ENCODE data around the gene KNG1.
A peak's percentile ranks its signal among the peaks of the same experiment; 100 is the strongest.

Gene KNG1

DNA sequence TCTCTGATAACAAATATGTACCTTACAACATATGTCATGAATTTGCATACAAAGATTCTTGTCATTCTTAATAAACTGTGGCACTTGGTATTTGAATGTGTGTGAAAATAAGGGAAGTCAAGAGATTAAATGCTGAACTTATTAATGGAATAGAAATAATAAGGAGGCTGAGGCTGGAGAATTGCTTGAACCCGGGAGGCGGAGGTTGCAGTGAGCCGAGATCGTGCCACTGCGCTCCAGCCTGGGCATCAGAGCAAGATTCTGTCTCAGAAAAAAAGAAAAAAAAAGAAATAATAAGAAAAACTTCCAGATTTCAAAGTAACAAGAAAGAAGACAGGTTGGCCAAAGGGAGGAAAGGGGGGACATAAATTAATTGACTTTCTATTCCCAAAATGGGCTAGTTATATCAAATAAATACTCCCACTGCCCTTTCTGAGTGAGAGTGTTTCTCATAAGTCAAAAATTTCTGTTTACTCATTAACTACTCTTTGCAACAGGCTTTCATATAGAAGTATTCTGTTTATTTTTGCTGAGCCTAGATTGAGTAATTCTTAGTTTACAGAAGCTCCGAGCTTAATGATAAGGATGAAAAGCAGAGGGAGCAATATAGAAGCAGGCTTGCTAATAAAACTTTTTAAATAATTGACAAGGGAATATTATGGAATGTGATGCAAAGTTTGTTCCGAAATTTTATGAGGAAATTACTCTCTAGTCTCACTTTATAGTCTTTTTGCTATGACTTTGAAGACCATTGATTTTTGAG, 25.6 kb downstream of the KNG1 start:
- H3K36me3 ChIP-seq (ENCODE audit: insufficient read depth, low read length): no peaks in the 10 kb centered on the region

DNA sequence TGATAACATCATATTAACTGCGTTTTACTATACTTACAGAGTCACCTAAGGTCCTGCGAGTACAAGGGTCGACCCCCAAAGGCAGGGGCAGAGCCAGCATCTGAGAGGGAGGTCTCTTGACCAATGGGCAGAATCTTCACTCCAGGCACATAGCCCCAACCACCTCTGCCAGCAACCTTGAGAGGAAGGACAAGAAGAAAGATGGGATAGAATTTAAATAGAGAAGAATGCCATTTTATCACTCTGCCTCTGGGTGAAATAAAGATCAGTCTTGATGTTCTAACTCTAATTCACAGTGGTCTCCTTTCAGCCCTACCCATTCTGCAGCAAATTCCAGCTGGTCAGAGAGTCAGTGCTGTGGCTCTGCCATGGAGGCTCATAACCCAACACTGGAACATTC, 26.5 kb downstream of the KNG1 start:
- H3K36me3 ChIP-seq (ENCODE audit: insufficient read depth, low read length): no peaks in the 10 kb centered on the region
- H3K9me3 ChIP-seq (ENCODE audit: control insufficient read depth, insufficient read depth, low read length): no peaks in the 10 kb centered on the region
- H3K9ac ChIP-seq (ENCODE audit: low read depth, low read length): no peak overlapping the region
- peaks cover 27% of the 10 kb centered on the region for H3K4me1 ChIP-seq (ENCODE audit: insufficient read depth, low read length)

More for the DNA sequence above, 25.6 kb downstream of the KNG1 start:
- Histone ChIP-seq H3K9ac (ENCODE audit: low read depth, low read length) (no peak overlapping the region), H3K9me3 (ENCODE audit: control insufficient read depth, insufficient read depth, low read length) (no peaks in the 10 kb centered on the region), H3K4me1 (ENCODE audit: insufficient read depth, low read length) (peaks cover 27% of the 10 kb centered on the region)

DNA sequence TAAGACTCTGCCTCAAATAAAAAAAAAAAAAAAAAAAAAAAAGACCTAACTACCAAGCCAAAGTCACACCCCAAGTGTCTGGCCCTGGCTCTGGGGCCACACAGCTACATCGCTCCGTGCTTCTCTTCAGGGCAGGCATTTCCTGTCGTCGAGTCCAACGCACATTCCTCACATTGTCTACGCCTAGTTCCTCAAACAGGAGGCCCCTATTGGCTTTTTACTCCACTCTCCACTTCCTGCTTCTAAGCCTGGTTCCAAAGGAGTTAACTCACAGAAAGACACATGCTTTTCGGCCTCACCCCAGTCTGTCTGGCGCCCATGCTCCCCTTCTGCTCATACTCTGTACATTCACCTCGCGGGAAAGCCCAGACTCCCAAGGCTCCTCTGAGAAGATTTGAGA, 28.8 kb downstream of the KNG1 start:
- Histone ChIP-seq H3K36me3 (ENCODE audit: insufficient read depth, low read length) (no peaks in the 10 kb centered on the region), H3K9me3 (ENCODE audit: control insufficient read depth, insufficient read depth, low read length) (no peaks in the 10 kb centered on the region), H3K9ac (ENCODE audit: low read depth, low read length) (no peak overlapping the region), H3K4me1 (ENCODE audit: insufficient read depth, low read length) (peaks cover 17% of the 10 kb centered on the region)

DNA sequence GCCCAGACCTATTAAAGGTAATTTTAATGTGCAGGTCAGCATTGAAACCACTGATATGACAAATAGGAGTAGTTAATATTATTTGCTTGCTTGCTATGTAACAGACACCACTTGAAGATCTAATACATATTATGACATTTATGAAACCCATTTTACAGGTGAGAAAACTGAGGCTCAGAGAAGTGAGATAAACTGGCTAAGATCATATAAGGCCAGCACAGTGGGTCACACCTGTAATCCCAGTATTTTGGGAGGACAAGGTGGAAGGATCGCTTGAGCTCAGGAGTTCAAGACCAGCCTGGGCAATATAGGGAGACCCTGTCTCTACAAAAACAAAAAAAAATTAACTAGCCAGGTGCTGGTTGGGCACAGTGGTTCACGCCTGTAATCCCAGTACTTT, 33.2 kb downstream of the KNG1 start:
- Histone ChIP-seq H3K9me3 (ENCODE audit: control insufficient read depth, insufficient read depth, low read length) (no peaks in the 10 kb centered on the region), H3K36me3 (ENCODE audit: insufficient read depth, low read length) (no peaks in the 10 kb centered on the region)

DNA sequence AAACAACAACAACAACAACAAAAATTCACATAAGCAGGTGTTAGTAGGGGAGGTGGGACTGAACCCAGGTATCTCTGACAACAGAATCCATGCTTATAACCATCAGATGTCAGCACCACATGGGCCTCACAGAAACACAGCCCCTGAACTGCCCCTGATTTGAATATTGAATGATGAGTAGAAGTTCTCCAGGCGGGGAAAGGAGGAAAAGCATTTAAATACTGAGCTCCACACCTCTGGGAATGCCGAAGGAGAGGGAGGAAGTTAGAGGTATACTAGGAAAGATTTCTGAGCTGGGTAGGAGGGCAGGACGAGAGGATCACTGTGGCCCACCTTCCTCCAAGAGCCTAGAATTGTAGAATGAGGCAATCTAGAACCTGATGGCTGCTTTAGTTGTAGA, 34.3 kb downstream of the KNG1 start:
- Histone ChIP-seq H3K36me3 (ENCODE audit: insufficient read depth, low read length) (no peaks in the 10 kb centered on the region), H3K4me1 (ENCODE audit: insufficient read depth, low read length) (peaks cover 12% of the 10 kb centered on the region; the same call in 1 of the 2 replicates), H3K9me3 (ENCODE audit: control insufficient read depth, insufficient read depth, low read length) (no peaks in the 10 kb centered on the region), H3K9ac (ENCODE audit: low read depth, low read length) (no peak overlapping the region)

More for the DNA sequence above, 33.2 kb downstream of the KNG1 start:
- H3K4me1 ChIP-seq (ENCODE audit: insufficient read depth, low read length): peaks cover 19% of the 10 kb centered on the region
- H3K9ac ChIP-seq (ENCODE audit: low read depth, low read length): no peak overlapping the region

DNA sequence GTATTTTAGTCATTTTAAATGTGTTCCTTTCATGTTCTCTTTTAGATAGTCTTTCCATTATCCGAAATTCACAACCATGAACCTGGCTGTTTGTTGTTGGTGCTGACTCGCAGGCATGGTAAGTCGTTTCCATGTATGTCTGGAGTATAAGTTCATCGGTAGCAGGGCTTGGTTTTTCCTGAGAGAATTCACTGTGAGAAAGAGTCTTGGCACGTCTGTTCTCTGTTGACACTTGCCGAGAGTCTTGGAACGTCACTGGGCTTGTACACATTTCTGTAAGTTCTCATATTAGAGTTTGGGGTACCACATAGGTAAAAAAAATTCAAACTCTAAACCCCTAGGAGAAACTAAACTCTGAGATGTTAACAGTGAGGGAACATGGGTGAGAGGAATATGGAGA, 36.8 kb downstream of the KNG1 start:
- H3K4me1 ChIP-seq (ENCODE audit: insufficient read depth, low read length): peaks cover 12% of the 10 kb centered on the region; the same call in 1 of the 2 replicates
- H3K9ac ChIP-seq (ENCODE audit: low read depth, low read length): no peak overlapping the region
- no peaks in the 10 kb centered on the region for H3K9me3 ChIP-seq (ENCODE audit: control insufficient read depth, insufficient read depth, low read length)
- H3K36me3 ChIP-seq (ENCODE audit: insufficient read depth, low read length): no peaks in the 10 kb centered on the region

DNA sequence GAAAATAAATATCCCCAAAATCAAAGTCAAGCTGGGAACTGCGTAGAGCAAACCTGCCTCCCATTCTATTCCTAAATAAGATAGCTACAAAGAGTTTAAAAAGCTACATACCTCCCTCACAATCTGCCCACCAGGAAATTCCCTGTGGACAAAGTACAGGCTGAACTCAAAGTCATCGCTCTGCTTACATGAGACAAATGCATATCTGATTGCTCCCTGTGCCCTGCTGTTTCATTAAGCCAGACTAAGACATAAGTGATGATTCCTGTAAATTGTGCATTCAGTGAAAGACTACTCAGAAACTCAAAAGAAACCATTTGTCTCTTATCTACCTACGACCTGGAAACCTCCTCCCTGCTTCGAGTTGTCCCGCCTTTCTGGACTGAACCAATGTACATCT, 37.7 kb downstream of the KNG1 start:
- Histone ChIP-seq H3K9ac (ENCODE audit: low read depth, low read length) (no peak overlapping the region), H3K9me3 (ENCODE audit: control insufficient read depth, insufficient read depth, low read length) (no peaks in the 10 kb centered on the region), H3K4me1 (ENCODE audit: insufficient read depth, low read length) (peaks cover 12% of the 10 kb centered on the region; the same call in 1 of the 2 replicates), H3K36me3 (ENCODE audit: insufficient read depth, low read length) (no peaks in the 10 kb centered on the region)

DNA sequence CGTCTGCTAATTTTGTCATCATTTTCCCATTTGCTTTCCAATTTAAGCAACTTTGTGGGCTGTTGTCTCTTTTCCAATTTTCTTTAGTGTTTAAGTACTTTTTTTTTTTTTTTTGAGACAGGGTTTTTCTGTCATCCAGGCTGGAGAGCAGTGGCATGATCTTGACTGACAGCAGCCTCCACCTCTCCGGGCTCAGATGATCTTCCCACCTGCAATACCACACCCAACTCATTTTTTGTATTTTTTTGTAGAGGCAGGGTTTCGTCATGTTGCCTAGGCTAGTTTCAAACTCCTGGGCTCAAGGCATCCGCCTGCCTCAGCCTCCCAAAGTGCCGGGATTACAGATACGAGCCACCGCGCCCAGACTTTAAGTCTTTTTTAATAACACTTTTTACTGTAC, 40.1 kb downstream of the KNG1 start:
- H3K4me1 ChIP-seq (ENCODE audit: insufficient read depth, low read length): peaks cover 4% of the 10 kb centered on the region; the same call in 1 of the 2 replicates
- no peaks in the 10 kb centered on the region for H3K9me3 ChIP-seq (ENCODE audit: control insufficient read depth, insufficient read depth, low read length)
- no peaks in the 10 kb centered on the region for H3K36me3 ChIP-seq (ENCODE audit: insufficient read depth, low read length)
- no peak overlapping the region for H3K9ac ChIP-seq (ENCODE audit: low read depth, low read length)

DNA sequence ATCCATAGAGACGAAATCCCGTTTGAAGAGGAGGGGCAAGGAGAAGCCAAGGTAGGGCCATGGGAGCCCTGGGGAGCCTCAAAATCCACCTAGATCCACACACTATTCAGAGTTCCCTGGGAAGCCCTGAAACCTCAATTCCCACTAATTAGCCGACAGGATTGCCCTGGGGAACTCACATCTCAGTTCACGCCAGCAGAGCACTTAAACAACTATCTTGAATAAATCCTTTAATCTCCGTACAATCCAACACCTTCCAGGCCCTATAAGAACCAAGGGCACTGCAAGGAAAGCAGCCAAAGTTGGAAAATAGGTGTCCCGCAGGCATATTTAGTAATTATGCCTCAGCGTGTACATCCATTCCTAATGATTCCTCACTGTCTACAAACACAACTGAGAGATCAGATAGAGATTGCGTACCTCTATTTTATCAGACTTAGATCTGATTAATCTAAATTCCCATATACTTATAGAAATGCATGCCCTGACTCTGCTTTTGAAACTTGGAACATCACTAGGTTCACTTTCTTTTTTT, 40.6 kb downstream of the KNG1 start:
- H3K9me3 ChIP-seq (ENCODE audit: control insufficient read depth, insufficient read depth, low read length): no peaks in the 10 kb centered on the region
- no peak overlapping the region for H3K9ac ChIP-seq (ENCODE audit: low read depth, low read length)
- peaks cover 4% of the 10 kb centered on the region; the same call in 1 of the 2 replicates for H3K4me1 ChIP-seq (ENCODE audit: insufficient read depth, low read length)
- H3K36me3 ChIP-seq (ENCODE audit: insufficient read depth, low read length): no peaks in the 10 kb centered on the region

DNA sequence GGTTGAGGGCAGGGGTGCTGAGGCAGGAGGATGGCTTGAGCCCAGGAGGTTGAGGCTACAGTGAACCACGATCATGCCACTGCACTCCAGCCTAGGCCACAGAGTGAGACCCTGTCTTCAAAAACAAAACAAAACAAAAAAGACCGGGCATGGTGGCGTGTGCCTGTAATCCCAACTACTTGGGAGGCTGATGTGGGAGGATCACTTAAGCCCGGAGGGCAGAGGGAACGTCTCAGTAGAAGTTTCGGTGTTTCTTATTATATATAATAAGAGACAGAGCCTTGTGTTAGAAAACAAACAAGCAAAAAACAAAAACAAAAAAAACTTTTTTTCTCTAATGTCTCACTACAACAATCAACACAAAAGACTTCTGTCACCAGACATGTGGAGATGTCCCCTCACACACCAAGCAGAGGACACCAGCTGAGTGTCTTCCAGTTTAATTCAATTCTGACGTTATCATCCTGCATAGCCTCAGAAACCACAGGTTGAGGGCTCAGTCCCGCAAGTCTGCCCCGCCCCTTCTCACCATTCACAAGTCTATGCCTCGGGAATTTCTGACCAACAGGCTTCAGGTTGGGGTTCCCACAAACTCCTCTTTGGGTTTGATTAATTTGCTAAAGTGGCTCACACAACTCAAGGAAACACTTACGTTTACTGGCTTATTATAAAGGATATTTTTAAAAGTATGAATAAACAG, 42.2 kb downstream of the KNG1 start:
- H3K36me3 ChIP-seq (ENCODE audit: insufficient read depth, low read length): no peaks in the 10 kb centered on the region
- H3K9ac ChIP-seq (ENCODE audit: low read depth, low read length): no peak overlapping the region
- peaks cover 4% of the 10 kb centered on the region; the same call in 1 of the 2 replicates for H3K4me1 ChIP-seq (ENCODE audit: insufficient read depth, low read length)
- H3K9me3 ChIP-seq (ENCODE audit: control insufficient read depth, insufficient read depth, low read length): no peaks in the 10 kb centered on the region

DNA sequence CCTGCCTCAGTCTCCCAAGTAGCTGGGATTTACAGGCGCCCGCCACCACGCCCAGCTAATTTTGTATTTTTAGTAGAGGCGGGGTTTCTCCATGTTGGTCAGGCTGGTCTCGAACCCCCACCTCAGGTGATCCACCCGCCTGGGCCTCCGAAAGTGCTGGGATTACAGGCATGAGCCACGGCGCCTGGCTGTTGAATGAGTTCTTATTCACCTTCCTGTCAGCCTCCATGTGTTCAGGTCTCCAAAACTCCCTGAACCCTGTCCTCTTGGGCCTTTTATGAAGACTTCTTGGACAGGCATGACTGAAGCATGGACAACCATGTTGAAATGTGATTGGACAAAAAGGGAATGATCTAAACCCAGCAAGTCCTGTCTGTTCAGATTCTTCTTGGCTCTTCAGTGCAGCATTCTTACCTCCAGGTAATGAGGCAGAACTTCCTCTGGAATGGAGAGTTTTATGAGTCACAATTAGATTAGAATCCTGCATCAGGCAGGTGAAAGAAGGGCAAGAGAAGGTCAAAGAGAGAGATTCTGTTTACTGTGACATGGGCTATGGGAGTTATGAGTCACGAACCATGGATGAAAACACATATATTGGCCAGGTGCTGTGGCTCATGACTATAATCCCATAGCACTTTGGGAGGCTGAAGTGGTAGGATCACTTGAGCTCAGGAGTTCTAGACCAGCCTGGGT, 43.1 kb downstream of the KNG1 start:
- no peaks in the 10 kb centered on the region for H3K9me3 ChIP-seq (ENCODE audit: control insufficient read depth, insufficient read depth, low read length)
- no peaks in the 10 kb centered on the region for H3K36me3 ChIP-seq (ENCODE audit: insufficient read depth, low read length)

DNA sequence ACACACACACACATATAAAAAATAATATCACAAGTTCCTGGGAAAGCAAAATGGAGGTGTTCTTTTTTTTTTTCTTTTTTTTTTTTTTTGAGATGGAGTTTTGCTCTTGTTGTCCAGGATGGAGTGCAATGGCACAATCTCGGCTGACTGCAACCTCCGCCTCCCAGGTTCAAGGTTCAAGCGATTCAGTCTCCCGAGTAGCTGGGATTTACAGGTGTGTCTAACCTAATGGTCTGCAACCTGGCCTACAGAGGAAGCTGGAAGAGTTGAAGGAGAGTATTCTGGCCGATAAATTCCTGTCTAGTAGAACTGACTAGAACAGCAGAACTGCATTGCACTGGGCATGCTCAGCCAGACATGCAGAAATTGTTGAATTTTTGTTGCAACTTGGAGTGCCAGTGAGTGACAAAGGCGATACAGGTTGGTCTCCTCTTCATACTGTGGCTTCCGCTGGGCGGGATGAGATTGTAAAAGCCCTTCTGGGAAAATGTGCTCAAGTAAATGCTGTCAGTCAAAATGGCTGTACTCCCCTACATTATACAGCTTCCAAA, 43.8 kb downstream of the KNG1 start:
- Histone ChIP-seq H3K9me3 (ENCODE audit: control insufficient read depth, insufficient read depth, low read length) (no peaks in the 10 kb centered on the region), H3K9ac (ENCODE audit: low read depth, low read length) (no peak overlapping the region), H3K4me1 (ENCODE audit: insufficient read depth, low read length) (no peaks in the 10 kb centered on the region; the same call in 1 of the 2 replicates), H3K36me3 (ENCODE audit: insufficient read depth, low read length) (no peaks in the 10 kb centered on the region)

More for the DNA sequence above, 43.1 kb downstream of the KNG1 start:
- Histone ChIP-seq H3K9ac (ENCODE audit: low read depth, low read length) (no peak overlapping the region), H3K4me1 (ENCODE audit: insufficient read depth, low read length) (no peaks in the 10 kb centered on the region; the same call in 1 of the 2 replicates)

DNA sequence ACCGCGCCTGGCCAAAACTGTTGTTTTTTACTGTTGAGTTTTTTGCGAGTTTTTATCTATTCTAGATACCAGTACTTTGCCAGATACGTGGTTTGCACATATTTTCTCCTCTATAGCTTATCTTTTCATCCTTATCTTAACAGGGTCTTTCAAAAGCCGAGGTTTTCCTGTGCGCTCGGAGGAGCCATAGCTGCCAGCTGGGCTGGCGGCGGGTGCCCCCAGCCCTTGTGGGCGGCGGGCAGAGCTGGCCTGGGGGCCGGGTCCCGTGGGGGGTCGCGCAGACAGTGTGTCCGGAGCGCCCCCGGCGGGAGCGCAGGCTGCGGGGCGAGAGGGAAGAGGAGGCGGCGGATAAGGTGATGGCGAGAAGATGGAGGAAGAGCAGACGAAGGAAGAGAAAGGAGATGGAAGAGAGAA, 55.1 kb downstream of the KNG1 start:
- peak overlapping the region; percentile 45; the same call in 1 of the 2 replicates for H3K9ac ChIP-seq (ENCODE audit: low read depth, low read length)
- H3K9me3 ChIP-seq (ENCODE audit: control insufficient read depth, insufficient read depth, low read length): no peaks in the 10 kb centered on the region
- peaks cover 10% of the 10 kb centered on the region; the same call in 1 of the 2 replicates for H3K4me1 ChIP-seq (ENCODE audit: insufficient read depth, low read length)
- H3K36me3 ChIP-seq (ENCODE audit: insufficient read depth, low read length): no peaks in the 10 kb centered on the region
